ENCODE data around the gene COX8A. TPM values are rescaled to one million over a fixed set of nuclear protein-coding genes. Genes with fewer than 3 reads are reported as not detected.
A peak's percentile ranks its signal among the peaks of the same experiment; 100 is the strongest.

Gene COX8A
- total and polyA plus RNA-seq, 9 of the 15 experiments (the other 6 are each of a cell fraction or from before 2014, with no cell fraction given), result 274 to 1,206 (median 526) TPM

- peak; percentile 88 for TF ChIP-seq FOXK1 (CRISPR knock-in tag; IDR thresholded peaks at IDR 0.05; ENCODE audit: borderline replicate concordance)
- TF ChIP-seq ZNF41 (CRISPR knock-in tag; conservative IDR thresholded peaks at IDR 0.05), result no peak
- 0 out of 2 replicates have a peak, but pooled peaks have one; percentile 84 for TF ChIP-seq ZFPM2 (CRISPR knock-in tag; IDR thresholded peaks at IDR 0.05)
- no peak for TF ChIP-seq PATZ1 (CRISPR knock-in tag; IDR thresholded peaks at IDR 0.05; ENCODE audit: borderline replicate concordance)
- TF ChIP-seq GABPB1 (CRISPR knock-in tag; IDR thresholded peaks at IDR 0.05), result peak; percentile 98
- TF ChIP-seq ZNF354B (CRISPR knock-in tag; IDR thresholded peaks at IDR 0.05), result no peak
- peak; percentile 87 for TF ChIP-seq ELF1 (tag; IDR thresholded peaks at IDR 0.05)
- TF ChIP-seq BRCA1 (IDR thresholded peaks at IDR 0.05), result no peak
- no peak for TF ChIP-seq BRCA1 (CRISPR knock-in tag; IDR thresholded peaks at IDR 0.05)
- TF ChIP-seq POLR2AphosphoS2 (IDR thresholded peaks at IDR 0.05; ENCODE audit: low read length), result peak; percentile 88; the same call in 1 of the 2 replicates
- no peak for TF ChIP-seq U2AF2 (optimal IDR thresholded peaks at IDR 0.05; ENCODE audit: low read depth, low read length)
- TF ChIP-seq YBX1 (IDR thresholded peaks at IDR 0.05), result no peak
- TF ChIP-seq ZNF263 (CRISPR knock-in tag; IDR thresholded peaks at IDR 0.05; ENCODE audit: borderline replicate concordance), result peak; percentile 20; the same call in 1 of the 2 replicates
- TF ChIP-seq SPI1 (IDR thresholded peaks at IDR 0.05; ENCODE audit: borderline replicate concordance, low read depth, low read length), result peak; percentile 52; the same call in 1 of the 2 replicates
- TF ChIP-seq ZBTB17 (CRISPR knock-in tag; IDR thresholded peaks at IDR 0.05), result peak; percentile 83
- TF ChIP-seq ZNF165 (CRISPR knock-in tag; IDR thresholded peaks at IDR 0.05; ENCODE audit: borderline replicate concordance), result no peak; the same call in 1 of the 2 replicates
- peak; percentile 94 for TF ChIP-seq TAF1 (IDR thresholded peaks at IDR 0.05; ENCODE audit: control insufficient read depth, extremely low read depth, insufficient read depth, low read length, severe bottlenecking)
- TF ChIP-seq ZNF609 (CRISPR knock-in tag; IDR thresholded peaks at IDR 0.05; ENCODE audit: borderline replicate concordance), result peak; percentile 47; the same call in 1 of the 2 replicates
- 0 out of 2 replicates have a peak, but pooled peaks have one; percentile 17 for TF ChIP-seq ZNF583 (CRISPR knock-in tag; IDR thresholded peaks at IDR 0.05)
- peak; percentile 87 for TF ChIP-seq JUND (IDR thresholded peaks at IDR 0.05; ENCODE audit: borderline replicate concordance, low read depth, low read length)
- peak; percentile 76; the same call in 2 of the 3 replicates for TF ChIP-seq JUND (tag; IDR thresholded peaks at IDR 0.05; ENCODE audit: borderline replicate concordance, low read depth, low read length)
- TF ChIP-seq NEUROD1 (IDR thresholded peaks at IDR 0.05; ENCODE audit: borderline replicate concordance, low read depth, low read length, partially characterized antibody), result peak; percentile 68
These were observed at the start of gene COX8A (continued) for GRCh38 chr11:63974259-63975143.

Data from K562 (cell line).